Measurements from ENCODE around the gene ACSL5.

GRCh38 chr10:112353046-112353445 is 20.9 kb upstream of the ACSL5 start:
- TF ChIP-seq, protein P1, sequence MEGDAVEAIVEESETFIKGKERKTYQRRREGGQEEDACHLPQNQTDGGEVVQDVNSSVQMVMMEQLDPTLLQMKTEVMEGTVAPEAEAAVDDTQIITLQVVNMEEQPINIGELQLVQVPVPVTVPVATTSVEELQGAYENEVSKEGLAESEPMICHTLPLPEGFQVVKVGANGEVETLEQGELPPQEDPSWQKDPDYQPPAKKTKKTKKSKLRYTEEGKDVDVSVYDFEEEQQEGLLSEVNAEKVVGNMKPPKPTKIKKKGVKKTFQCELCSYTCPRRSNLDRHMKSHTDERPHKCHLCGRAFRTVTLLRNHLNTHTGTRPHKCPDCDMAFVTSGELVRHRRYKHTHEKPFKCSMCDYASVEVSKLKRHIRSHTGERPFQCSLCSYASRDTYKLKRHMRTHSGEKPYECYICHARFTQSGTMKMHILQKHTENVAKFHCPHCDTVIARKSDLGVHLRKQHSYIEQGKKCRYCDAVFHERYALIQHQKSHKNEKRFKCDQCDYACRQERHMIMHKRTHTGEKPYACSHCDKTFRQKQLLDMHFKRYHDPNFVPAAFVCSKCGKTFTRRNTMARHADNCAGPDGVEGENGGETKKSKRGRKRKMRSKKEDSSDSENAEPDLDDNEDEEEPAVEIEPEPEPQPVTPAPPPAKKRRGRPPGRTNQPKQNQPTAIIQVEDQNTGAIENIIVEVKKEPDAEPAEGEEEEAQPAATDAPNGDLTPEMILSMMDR (conservative IDR thresholded peaks at IDR 0.05; ENCODE audit: low read depth in 2 of 2): no peak
- no peak for TF ChIP-seq REST (IDR thresholded peaks at IDR 0.05; ENCODE audit: unreplicated experiment)
- no peak for TF ChIP-seq EZH2 (IDR thresholded peaks at IDR 0.05; ENCODE audit: low read depth, unreplicated experiment)
- TF ChIP-seq POLR2AphosphoS5 (IDR thresholded peaks at IDR 0.05; ENCODE audit: low read depth): no peak
- no peak for TF ChIP-seq JUNB (IDR thresholded peaks at IDR 0.05; ENCODE audit: unreplicated experiment)
- TF ChIP-seq EZH2phosphoT487 (IDR thresholded peaks at IDR 0.05; ENCODE audit: unreplicated experiment): no peak
- no peak for TF ChIP-seq ZNF331 (CRISPR knock-in tag; IDR thresholded peaks at IDR 0.05; ENCODE audit: low read depth)
- no peak for TF ChIP-seq NANOG (IDR thresholded peaks at IDR 0.05; ENCODE audit: borderline replicate concordance)
- TF ChIP-seq ETS1 (IDR thresholded peaks at IDR 0.05): no peak
- TF ChIP-seq ZNF462 (CRISPR knock-in tag; IDR thresholded peaks at IDR 0.05): no peak
- TF ChIP-seq CREB1 (CRISPR knock-in tag; IDR thresholded peaks at IDR 0.05; ENCODE audit: low read depth): no peak

Data from GM23338 (cell line).